ENCODE data around the gene ADGRG2. TPM values are rescaled to one million over a fixed set of nuclear protein-coding genes. Genes with fewer than 3 reads are reported as not detected.

The ADGRG2 gene
- total and polyA plus RNA-seq, 7 experiments from 2014 or later = 0.08 TPM; not detected in 6

- ATAC-seq = no peak
- Histone ChIP-seq H3K4me1 (ENCODE audit: control insufficient read depth in 2 of 2, insufficient read depth in 2 of 2, low read length in 2 of 2) (no peaks in the 10 kb centered on the region), H3K4me3 (ENCODE audit: low read length) (no peak overlapping the region), H3K9me3 (ENCODE audit: control insufficient read depth in 2 of 3, low read length in 3 of 3) (no peaks in the 10 kb centered on the region), H3K27ac (ENCODE audit: low read depth, low read length) (no peak overlapping the region), H3K36me3 (ENCODE audit: control insufficient read depth in 2 of 3, insufficient read depth in 3 of 3, low read length in 3 of 3) (no peaks in the 10 kb centered on the region), H3K27me3 (ENCODE audit: control insufficient read depth in 2 of 2, insufficient read depth in 2 of 2, low read length in 2 of 2) (no peaks in the 10 kb centered on the region)
- Mint-ChIP-seq H3K4me3 (no peak overlapping the region), H3K9me3 (no peaks in the 10 kb centered on the region), H3K27ac (no peak overlapping the region), H3K36me3 (no peaks in the 10 kb centered on the region), H3K27me3 (no peaks in the 10 kb centered on the region), H3K4me1 (no peaks in the 10 kb centered on the region)
- ChIA-PET POLR2A (interaction anchor here (0.6 kb wide), 1 partner anchor 21 kb away, joined by 8 read pairs; no protein-coding TSS in a partner anchor), CTCF (no interaction called here)
- no peak for DNase-seq
- intact Hi-C loops (cut with micrococcal nuclease) = no loop called here
Observed at GRCh38 chrX:18995221-18995620, 127.0 kb downstream of the ADGRG2 start.

- H3K27me3 ChIP-seq (ENCODE audit: control insufficient read depth in 2 of 2, insufficient read depth in 2 of 2, low read length in 2 of 2) = no peaks in the 10 kb centered on the region
- Mint-ChIP-seq H3K9me3 (no peaks in the 10 kb centered on the region), H3K36me3 (no peaks in the 10 kb centered on the region), H3K4me3 (no peak overlapping the region), H3K27ac (no peak overlapping the region), H3K27me3 (no peaks in the 10 kb centered on the region), H3K4me1 (no peaks in the 10 kb centered on the region)
- H3K4me3 ChIP-seq (ENCODE audit: low read length) = no peak overlapping the region
- intact Hi-C loops (cut with micrococcal nuclease) = no loop called here
- DNase-seq = no peak
- POLR2A ChIA-PET = no interaction called here
- H3K36me3 ChIP-seq (ENCODE audit: control insufficient read depth in 2 of 3, insufficient read depth in 3 of 3, low read length in 3 of 3) = peaks cover 0 to 2% (median 0%) of the 10 kb centered on the region in 3 experiments
- no peaks in the 10 kb centered on the region for H3K9me3 ChIP-seq (ENCODE audit: control insufficient read depth in 2 of 3, low read length in 3 of 3)
- CTCF ChIA-PET = no interaction called here
- H3K4me1 ChIP-seq (ENCODE audit: control insufficient read depth in 2 of 2, insufficient read depth in 2 of 2, low read length in 2 of 2) = no peaks in the 10 kb centered on the region
- ATAC-seq = no peak
- no peak overlapping the region for H3K27ac ChIP-seq (ENCODE audit: low read depth, low read length)
Observed at GRCh38 chrX:18994713-18995112, 127.6 kb downstream of the ADGRG2 start.

GRCh38 chrX:18992829-18993228, 129.4 kb downstream of the ADGRG2 start:
- Mint-ChIP-seq H3K4me3 (no peak overlapping the region), H3K4me1 (no peaks in the 10 kb centered on the region), H3K27me3 (no peaks in the 10 kb centered on the region), H3K36me3 (no peaks in the 10 kb centered on the region), H3K9me3 (no peaks in the 10 kb centered on the region), H3K27ac (no peak overlapping the region)
- Histone ChIP-seq H3K27me3 (ENCODE audit: control insufficient read depth in 2 of 2, insufficient read depth in 2 of 2, low read length in 2 of 2) (no peaks in the 10 kb centered on the region), H3K4me3 (ENCODE audit: low read length) (no peak overlapping the region), H3K4me1 (ENCODE audit: control insufficient read depth in 2 of 2, insufficient read depth in 2 of 2, low read length in 2 of 2) (no peaks in the 10 kb centered on the region), H3K36me3 (ENCODE audit: control insufficient read depth in 2 of 3, insufficient read depth in 3 of 3, low read length in 3 of 3) (peaks cover 0 to 2% (median 0%) of the 10 kb centered on the region in 3 experiments), H3K27ac (ENCODE audit: low read depth, low read length) (no peak overlapping the region), H3K9me3 (ENCODE audit: control insufficient read depth in 2 of 3, low read length in 3 of 3) (no peaks in the 10 kb centered on the region)
- no peak for ATAC-seq
- CTCF ChIA-PET = no interaction called here
- DNase-seq = no peak
- POLR2A ChIA-PET = no interaction called here
- intact Hi-C loops (cut with micrococcal nuclease) = no loop called here

GRCh38 chrX:18985186-18985435, 137.2 kb downstream of the ADGRG2 start:
- ChIA-PET POLR2A (interaction anchor here (1.0 to 1.7 kb wide), 2 partner anchors 9 to 98 kb away, joined by 3 to 12 read pairs; no protein-coding TSS in a partner anchor), CTCF (interaction anchor here (1.4 kb wide), 1 partner anchor 348 kb away, joined by 3 read pairs; no protein-coding TSS in a partner anchor)
- Histone ChIP-seq H3K27me3 (ENCODE audit: control insufficient read depth in 2 of 2, insufficient read depth in 2 of 2, low read length in 2 of 2) (no peaks in the 10 kb centered on the region), H3K4me1 (ENCODE audit: control insufficient read depth in 2 of 2, insufficient read depth in 2 of 2, low read length in 2 of 2) (peaks cover 3 to 17% of the 10 kb centered on the region in 2 donors), H3K9me3 (ENCODE audit: control insufficient read depth in 2 of 3, low read length in 3 of 3) (no peaks in the 10 kb centered on the region), H3K27ac (ENCODE audit: low read depth, low read length) (peak overlapping the region; percentile 96), H3K4me3 (ENCODE audit: low read length) (peak overlapping the region; percentile 59), H3K36me3 (ENCODE audit: control insufficient read depth in 2 of 3, insufficient read depth in 3 of 3, low read length in 3 of 3) (peaks cover 0 to 7% (median 2%) of the 10 kb centered on the region in 3 experiments)
- Mint-ChIP-seq H3K4me3 (peak overlapping the region; percentile 77 to 92 (median 86)), H3K27ac (peak overlapping the region; percentile 86 to 98 (median 95)), H3K36me3 (no peaks in the 10 kb centered on the region), H3K4me1 (peaks cover 5 to 25% (median 10%) of the 10 kb centered on the region in 7 donors), H3K27me3 (no peaks in the 10 kb centered on the region), H3K9me3 (no peaks in the 10 kb centered on the region)
- DNase-seq (no peak), ATAC-seq (no peak)
- intact Hi-C loops (cut with micrococcal nuclease) = loop anchor here (2.0 kb wide), 6 partner anchors 30 to 1246 kb away; partner anchors contain the start of genes BCLAF3 (in 2 of the 2), EIF1AX (in 1 of the 2) and SCML2 (in 1 of the 2)

- Histone ChIP-seq H3K27ac (ENCODE audit: low read depth, low read length) (peak overlapping the region; percentile 96), H3K36me3 (ENCODE audit: control insufficient read depth in 2 of 3, insufficient read depth in 3 of 3, low read length in 3 of 3) (peaks cover 0 to 7% (median 0%) of the 10 kb centered on the region in 3 experiments), H3K4me3 (ENCODE audit: low read length) (peak overlapping the region; percentile 59), H3K27me3 (ENCODE audit: control insufficient read depth in 2 of 2, insufficient read depth in 2 of 2, low read length in 2 of 2) (no peaks in the 10 kb centered on the region), H3K4me1 (ENCODE audit: control insufficient read depth in 2 of 2, insufficient read depth in 2 of 2, low read length in 2 of 2) (peaks cover 3 to 17% of the 10 kb centered on the region in 2 donors), H3K9me3 (ENCODE audit: control insufficient read depth in 2 of 3, low read length in 3 of 3) (no peaks in the 10 kb centered on the region)
- no peaks in the 10 kb centered on the region for H3K9me3 Mint-ChIP-seq
- H3K4me3 Mint-ChIP-seq = peak overlapping the region; percentile 77 to 92 (median 86)
- H3K27me3 Mint-ChIP-seq = no peaks in the 10 kb centered on the region
- ChIA-PET POLR2A (interaction anchor here (1.7 kb wide), 1 partner anchor 98 kb away, joined by 12 read pairs; no protein-coding TSS in a partner anchor), CTCF (interaction anchor here (1.4 kb wide), 1 partner anchor 349 kb away, joined by 3 read pairs; no protein-coding TSS in a partner anchor)
- peak overlapping the region; percentile 86 to 98 (median 95) for H3K27ac Mint-ChIP-seq
- DNase-seq = peak; percentile 72 to 90 (median 85)
- intact Hi-C loops (cut with micrococcal nuclease) = loop anchor here (1.0 to 2.0 kb wide), 11 partner anchors 30 to 1247 kb away; partner anchors contain the start of genes BCLAF3 (in 2 of the 2), CDKL5 (in 2 of the 2), PDHA1 (in 2 of the 2) and EIF1AX (in 1 of the 2)
- peak; percentile 95 for ATAC-seq
- peaks cover 5 to 25% (median 10%) of the 10 kb centered on the region in 7 donors for H3K4me1 Mint-ChIP-seq
- no peaks in the 10 kb centered on the region for H3K36me3 Mint-ChIP-seq
Observed at GRCh38 chrX:18984381-18985185, 137.7 kb downstream of the ADGRG2 start.

GRCh38 chrX:18983666-18984380, 138.4 kb downstream of the ADGRG2 start, which contains the start of gene PHKA2:
TSS of gene PHKA2 (minus strand) at chrX:18984114. CDS start at chrX:18983932, 182 bp downstream.
- H3K4me3 Mint-ChIP-seq = peak within 1 kb of the TSS; percentile 77 to 92 (median 86)
- H3K9me3 Mint-ChIP-seq = no peaks in the 10 kb centered on the region
- peak within 1 kb of the TSS; percentile 96 for H3K27ac ChIP-seq (ENCODE audit: low read depth, low read length)
- H3K27me3 Mint-ChIP-seq = no peaks in the 10 kb centered on the region
- H3K27me3 ChIP-seq (ENCODE audit: control insufficient read depth in 2 of 2, insufficient read depth in 2 of 2, low read length in 2 of 2) = no peaks in the 10 kb centered on the region
- peak within 1 kb of the TSS; percentile 86 to 98 (median 95) for H3K27ac Mint-ChIP-seq
- peaks cover 0 to 7% (median 0%) of the 10 kb centered on the region in 3 experiments for H3K36me3 ChIP-seq (ENCODE audit: control insufficient read depth in 2 of 3, insufficient read depth in 3 of 3, low read length in 3 of 3)
- ATAC-seq (peak; percentile 26), DNase-seq (peak in 4 of 9 donors; percentile 15 to 61 (median 20))
- peak within 1 kb of the TSS; percentile 59 for H3K4me3 ChIP-seq (ENCODE audit: low read length)
- ChIA-PET CTCF (no interaction called here), POLR2A (no interaction called here)
- peaks cover 5 to 25% (median 10%) of the 10 kb centered on the region in 7 donors for H3K4me1 Mint-ChIP-seq
- intact Hi-C loops (cut with micrococcal nuclease) = loop anchor here (1.0 to 2.0 kb wide), 11 partner anchors 29 to 1247 kb away; partner anchors contain the start of genes BCLAF3 (in 2 of the 2), CDKL5 (in 2 of the 2), PDHA1 (in 2 of the 2) and EIF1AX (in 1 of the 2)
- no peaks in the 10 kb centered on the region for H3K9me3 ChIP-seq (ENCODE audit: control insufficient read depth in 2 of 3, low read length in 3 of 3)
- H3K4me1 ChIP-seq (ENCODE audit: control insufficient read depth in 2 of 2, insufficient read depth in 2 of 2, low read length in 2 of 2) = peaks cover 3 to 17% of the 10 kb centered on the region in 2 donors
- no peaks in the 10 kb centered on the region for H3K36me3 Mint-ChIP-seq

Data from naive thymus-derived CD4-positive, alpha-beta T cell (primary cell).